ENCODE measurements around the gene ERC1.

GRCh38 chr12:1006255-1006654, 15.2 kb downstream of the ERC1 start:
- TF ChIP-seq CTCF (IDR thresholded peaks at IDR 0.05) (no peak), EP300 (IDR thresholded peaks at IDR 0.05) (no peak)
